Keratinocyte (primary cell): Measurements from ENCODE around the gene SLC25A21. TPM values are rescaled to one million over a fixed set of nuclear protein-coding genes. Genes with fewer than 3 reads are reported as not detected.

Experiments
- DNase-seq: peaks from one replicate; pipeline ENCODE4 v3.0.0-alpha.2; 2011; ENCODE audit warnings: low read depth, missing footprints, low spot score
- FAIRE-seq: peaks from 2 replicates; lab custom pipeline; 2011; peaks lifted over from hg19 to GRCh38; lab: Jason Lieb, UNC
- H2AFZ ChIP-seq: 2 replicates; pipeline ENCODE4 v1.6.0; 2012; ENCODE audit warnings: low read length, control low read depth, inconsistent platforms; ENCODE audit not compliant: control insufficient read depth
- H3K27ac ChIP-seq: 2 replicates; pipeline ENCODE4 v1.5.1; 2011; ENCODE audit warnings: low read length; ENCODE audit not compliant: control insufficient read depth, insufficient read depth
- H3K27me3 ChIP-seq: 3 replicates; pipeline ENCODE4 v1.6.0; 2011; ENCODE audit warnings: low read length; ENCODE audit not compliant: control insufficient read depth, insufficient read depth; ENCODE audit errors: extremely low read depth
- H3K36me3 ChIP-seq, 2 experiments: 2 replicates in 1 of 2; 3 replicates in 1 of 2; pipeline ENCODE4 v1.5.1; 2011; ENCODE audit warnings: low read length in 2 of 2, mild to moderate bottlenecking in 1 of 2; ENCODE audit not compliant: control insufficient read depth in 2 of 2, insufficient read depth in 2 of 2; ENCODE audit errors: extremely low read depth in 1 of 2
- H3K4me1 ChIP-seq: 3 replicates; pipeline ENCODE4 v1.5.1; 2011; ENCODE audit warnings: low read length; ENCODE audit not compliant: control insufficient read depth, insufficient read depth; ENCODE audit errors: extremely low read depth
- H3K4me2 ChIP-seq: 3 replicates; pipeline ENCODE4 v1.6.0; 2011; ENCODE audit warnings: low read depth, low read length; ENCODE audit not compliant: control insufficient read depth, insufficient read depth; ENCODE audit errors: extremely low read depth
- H3K4me3 ChIP-seq, 3 experiments: fragments of 200-600 bp in 1 of 3; sonication (generic) in 1 of 3; 2 replicates in 2 of 3; 3 replicates in 1 of 3; pipeline ENCODE4 v1.5.1; 2011 to 2016; ENCODE audit warnings: low read length in 3 of 3, mild to moderate bottlenecking in 3 of 3, control low read depth in 2 of 3, inconsistent platforms in 1 of 3, low read depth in 1 of 3, mixed read lengths in 1 of 3, mixed run types in 1 of 3, moderate library complexity in 1 of 3; ENCODE audit not compliant: control insufficient read depth in 2 of 3, insufficient read depth in 2 of 3; ENCODE audit errors: extremely low read depth in 1 of 3
- H3K79me2 ChIP-seq: 2 replicates; pipeline ENCODE4 v1.6.0; 2012; ENCODE audit warnings: low read length; ENCODE audit not compliant: control insufficient read depth, insufficient read depth
- H3K9ac ChIP-seq: 3 replicates; pipeline ENCODE4 v1.6.0; 2011; ENCODE audit warnings: low read length; ENCODE audit not compliant: control insufficient read depth, insufficient read depth; ENCODE audit errors: extremely low read depth
- H3K9me1 ChIP-seq: 3 replicates; pipeline ENCODE4 v1.6.0; 2011; ENCODE audit warnings: low read length; ENCODE audit not compliant: control insufficient read depth, insufficient read depth; ENCODE audit errors: extremely low read depth
- H3K9me3 ChIP-seq: 2 replicates; pipeline ENCODE4 v1.5.1; 2012; ENCODE audit warnings: low read depth, low read length; ENCODE audit not compliant: control insufficient read depth
- H4K20me1 ChIP-seq: 3 replicates; pipeline ENCODE4 v1.6.0; 2011; ENCODE audit warnings: low read length; ENCODE audit not compliant: control insufficient read depth, insufficient read depth; ENCODE audit errors: extremely low read depth
- EZH2 ChIP-seq: IDR thresholded peaks from one replicate; pipeline ENCODE4 v1.6.1; 2012; ENCODE audit warnings: inconsistent platforms, mild to moderate bottlenecking, low read length, moderate library complexity
- dilution Hi-C: fragments of 300-500 bp; cut with MboI; formaldehyde crosslinking; loops from one replicate; pipeline ENCODE4 v1.7.0; 2020; ENCODE audit warnings: low sequenced_read_pairs; ENCODE audit not compliant: extremely low pct_ligation_motif_present
- polyA plus RNA-seq, 5 experiments: library from polyadenylated mRNA; depleted of rRNA in 3 of 5; stranded (reverse) in 3 of 5; stranded (forward) in 1 of 5; unstranded in 1 of 5; fragments of >200 nt; gene quantifications; 1 replicate in 1 of 5; 2 replicates in 3 of 5; 3 replicates in 1 of 5; pipeline versions ENCODE4 v1.2.1 to v1.2.3, GENCODE V29; 2011 to 2012; ENCODE audit warnings: missing spikeins in 2 of 5, low read depth in 1 of 5, low replicate concordance in 1 of 5
- TF ChIP-seq, protein P1 (sequence below), 3 experiments: IDR thresholded peaks in 1 of 3; conservative IDR thresholded peaks in 1 of 3; optimal IDR thresholded peaks in 1 of 3; 2 replicates in 2 of 3; 3 replicates in 1 of 3; pipeline versions ENCODE3 to v1.5.1; 2011; ENCODE audit warnings: low read length in 3 of 3, mild to moderate bottlenecking in 3 of 3, moderate library complexity in 2 of 3, control low read depth in 1 of 3, inconsistent platforms in 1 of 3; ENCODE audit not compliant: insufficient read depth in 2 of 3; ENCODE audit errors: extremely low read depth in 1 of 3

Gene SLC25A21
- polyA plus RNA-seq, 1 donor (not counting 4 experiments of a cell fraction or from before 2014, with no cell fraction given): 0.66 TPM

- no peak for FAIRE-seq
- Histone ChIP-seq H3K9me1 (no peaks in the 10 kb centered on the region), H4K20me1 (no peaks in the 10 kb centered on the region), H3K9ac (no peak overlapping the region), H3K4me1 (no peaks in the 10 kb centered on the region), H3K79me2 (no peaks in the 10 kb centered on the region), H3K36me3 (no peaks in the 10 kb centered on the region), H3K27ac (no peak overlapping the region), H3K4me3 (no peak overlapping the region), H3K27me3 (no peaks in the 10 kb centered on the region), H2AFZ (no peak overlapping the region), H3K4me2 (no peak overlapping the region), H3K9me3 (no peaks in the 10 kb centered on the region)
- no peak for DNase-seq
- dilution Hi-C loops: no loop called here
- TF ChIP-seq, protein P1, sequence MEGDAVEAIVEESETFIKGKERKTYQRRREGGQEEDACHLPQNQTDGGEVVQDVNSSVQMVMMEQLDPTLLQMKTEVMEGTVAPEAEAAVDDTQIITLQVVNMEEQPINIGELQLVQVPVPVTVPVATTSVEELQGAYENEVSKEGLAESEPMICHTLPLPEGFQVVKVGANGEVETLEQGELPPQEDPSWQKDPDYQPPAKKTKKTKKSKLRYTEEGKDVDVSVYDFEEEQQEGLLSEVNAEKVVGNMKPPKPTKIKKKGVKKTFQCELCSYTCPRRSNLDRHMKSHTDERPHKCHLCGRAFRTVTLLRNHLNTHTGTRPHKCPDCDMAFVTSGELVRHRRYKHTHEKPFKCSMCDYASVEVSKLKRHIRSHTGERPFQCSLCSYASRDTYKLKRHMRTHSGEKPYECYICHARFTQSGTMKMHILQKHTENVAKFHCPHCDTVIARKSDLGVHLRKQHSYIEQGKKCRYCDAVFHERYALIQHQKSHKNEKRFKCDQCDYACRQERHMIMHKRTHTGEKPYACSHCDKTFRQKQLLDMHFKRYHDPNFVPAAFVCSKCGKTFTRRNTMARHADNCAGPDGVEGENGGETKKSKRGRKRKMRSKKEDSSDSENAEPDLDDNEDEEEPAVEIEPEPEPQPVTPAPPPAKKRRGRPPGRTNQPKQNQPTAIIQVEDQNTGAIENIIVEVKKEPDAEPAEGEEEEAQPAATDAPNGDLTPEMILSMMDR (optimal IDR thresholded peaks at IDR 0.05 in 1 of 3, IDR thresholded peaks at IDR 0.05 in 1 of 3, conservative IDR thresholded peaks at IDR 0.05 in 1 of 3; ENCODE audit: extremely low read depth in 1 of 3, insufficient read depth in 2 of 3, low read length in 3 of 3): no peak
- no peak for TF ChIP-seq EZH2
Measured at GRCh38 chr14:36859119-36859518, 313.3 kb downstream of the SLC25A21 start.

DNA sequence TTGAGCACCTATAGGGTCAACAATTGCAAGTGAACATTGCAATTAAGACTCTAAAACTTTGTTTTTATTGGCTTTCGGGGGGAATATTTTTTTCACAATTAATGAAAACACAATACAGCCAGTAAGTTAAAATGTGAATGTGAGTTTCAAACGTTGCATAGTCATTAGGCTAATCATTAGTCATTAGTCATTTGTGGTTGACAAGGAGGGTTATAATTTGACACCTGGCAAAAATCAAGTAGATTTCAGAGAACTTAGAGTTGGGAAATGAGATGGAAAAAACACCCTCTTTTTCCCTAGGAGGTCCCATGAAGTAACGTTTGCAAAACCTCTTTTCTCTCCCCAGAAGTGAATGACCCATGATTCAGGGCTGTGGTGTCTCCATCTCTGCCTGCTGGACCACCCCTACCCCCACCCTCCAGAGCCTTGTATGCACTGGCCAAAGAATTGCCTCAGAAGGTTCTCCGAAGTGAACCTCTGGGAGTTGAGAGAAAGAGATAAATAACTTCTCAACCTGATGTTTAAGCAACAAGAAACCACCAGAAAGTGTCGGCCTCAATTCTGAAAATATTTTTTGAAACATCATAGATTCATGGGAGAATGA, 314.5 kb downstream of the SLC25A21 start:
- Histone ChIP-seq H3K9me1 (no peaks in the 10 kb centered on the region), H3K9me3 (no peaks in the 10 kb centered on the region), H3K9ac (no peak overlapping the region), H3K27ac (no peak overlapping the region), H2AFZ (no peak overlapping the region), H3K4me3 (no peak overlapping the region), H3K79me2 (no peaks in the 10 kb centered on the region), H3K36me3 (no peaks in the 10 kb centered on the region), H3K27me3 (no peaks in the 10 kb centered on the region), H3K4me1 (no peaks in the 10 kb centered on the region), H4K20me1 (no peaks in the 10 kb centered on the region), H3K4me2 (no peak overlapping the region)
- TF ChIP-seq, protein P1 (optimal IDR thresholded peaks at IDR 0.05 in 1 of 3, IDR thresholded peaks at IDR 0.05 in 1 of 3, conservative IDR thresholded peaks at IDR 0.05 in 1 of 3; ENCODE audit: extremely low read depth in 1 of 3, insufficient read depth in 2 of 3, low read length in 3 of 3): no peak
- TF ChIP-seq EZH2: no peak
- DNase-seq (no peak), FAIRE-seq (no peak)
- dilution Hi-C loops: no loop called here
